HG03095 (cell line): Measurements from ENCODE around the gene REM1.

Experiments used
- ATAC-seq: cut with Tn5 transposase; IDR thresholded peaks from one replicate; pipeline ENCODE4 v1.9.1; 2021; ENCODE audit warnings: moderate library complexity; ENCODE audit not compliant: unreplicated experiment

REM1 gene

GRCh38 chr20:31522731-31523130 lies 47.6 kb downstream of the REM1 start:
- no peak for ATAC-seq

GRCh38 chr20:31523361-31524283 lies 48.5 kb downstream of the REM1 start:
- ATAC-seq, result no peak

GRCh38 chr20:31527266-31527665 lies 52.2 kb downstream of the REM1 start:
- no peak for ATAC-seq
